OCI-LY3 (cell line): ENCODE data around the gene TOMM40L.

Experiments used
- H2AFZ ChIP-seq: fragments of 200-600, 300-600 bp; shearing (Covaris generic); 2 replicates; pipeline ENCODE4 v1.6.0; 2014; ENCODE audit warnings: antibody characterized with exemption, low read depth, low read length
- H3K27ac ChIP-seq: fragments of 200-600, 300-600 bp; sonication (generic); 2 replicates; pipeline ENCODE4 v1.5.1; 2014; ENCODE audit warnings: mild to moderate bottlenecking, low read length, moderate library complexity, mixed read lengths
- H3K27me3 ChIP-seq: fragments of 200-600, 300-600 bp; sonication (generic); 2 replicates; pipeline ENCODE4 v1.6.1; 2014; ENCODE audit warnings: low read depth, low read length, mixed read lengths
- H3K36me3 ChIP-seq: fragments of 200-600, 300-600 bp; sonication (generic); replicated peaks from 2 replicates; pipeline ENCODE3; 2014; ENCODE audit warnings: low read depth, low read length, mixed read lengths
- H3K4me1 ChIP-seq: fragments of 300-600, 200-600 bp; sonication (generic); 2 replicates; pipeline ENCODE4 v1.6.1; 2014; ENCODE audit warnings: low read length, mixed read lengths
- H3K4me2 ChIP-seq: fragments of 200-600, 300-600 bp; sonication (generic); 2 replicates; pipeline ENCODE4 v1.6.1; 2014; ENCODE audit warnings: low read length, mixed read lengths
- H3K4me3 ChIP-seq: fragments of 300-600, 200-600 bp; sonication (generic); 2 replicates; pipeline ENCODE4 v1.5.1; 2014; ENCODE audit warnings: antibody characterized with exemption, mild to moderate bottlenecking, low read length, moderate library complexity
- H3K79me2 ChIP-seq: fragments of 300-600, 200-600 bp; shearing (Covaris generic); 2 replicates; pipeline ENCODE4 v1.6.1; 2014; ENCODE audit warnings: mild to moderate bottlenecking, low read length, mixed read lengths
- H3K9ac ChIP-seq: fragments of 300-600, 200-600 bp; shearing (Covaris generic); 2 replicates; pipeline ENCODE4 v1.6.0; 2014; ENCODE audit warnings: mild to moderate bottlenecking, low read length, moderate library complexity
- H3K9me3 ChIP-seq: fragments of 200-600, 300-600 bp; shearing (Covaris generic); 2 replicates; pipeline ENCODE4 v1.6.1; 2014; ENCODE audit warnings: low read length, mixed read lengths; ENCODE audit not compliant: insufficient read depth
- H4K20me1 ChIP-seq: fragments of 200-600, 300-600 bp; sonication (generic); 2 replicates; pipeline ENCODE4 v1.6.1; 2016; ENCODE audit warnings: low read length, mixed read lengths; ENCODE audit not compliant: insufficient read depth
- CTCF ChIP-seq: fragments of 200-600, 300-600 bp; sonication (generic); IDR thresholded peaks from 2 replicates; pipeline ENCODE4 v1.5.1; 2014; ENCODE audit warnings: antibody characterized with exemption, low read length, low read depth
- EZH2phosphoT487 ChIP-seq: fragments of 200-600 bp; shearing (Covaris generic); IDR thresholded peaks from 2 replicates; pipeline ENCODE4 v1.6.1; 2018; ENCODE audit warnings: antibody characterized with exemption, mixed run types, low read depth

The TOMM40L gene

GRCh38 chr1:161266202-161266601 is 40.3 kb downstream of the TOMM40L start:
- H3K4me3 ChIP-seq: no peak overlapping the region
- H3K79me2 ChIP-seq: no peaks in the 10 kb centered on the region
- H3K4me1 ChIP-seq: peaks cover 25% of the 10 kb centered on the region
- H3K36me3 ChIP-seq: no peaks in the 10 kb centered on the region
- H2AFZ ChIP-seq: no peak overlapping the region
- no peaks in the 10 kb centered on the region for H3K9me3 ChIP-seq
- TF ChIP-seq EZH2phosphoT487: no peak
- TF ChIP-seq CTCF: no peak
- no peak overlapping the region for H3K4me2 ChIP-seq
- no peak overlapping the region for H3K27ac ChIP-seq
- H3K27me3 ChIP-seq: peaks cover 35% of the 10 kb centered on the region
- H3K9ac ChIP-seq: no peak overlapping the region
- H4K20me1 ChIP-seq: no peaks in the 10 kb centered on the region

- H3K9ac ChIP-seq: no peak overlapping the region
- TF ChIP-seq CTCF: no peak
- TF ChIP-seq EZH2phosphoT487: no peak
Observed at GRCh38 chr1:161266836-161267235, 41.0 kb downstream of the TOMM40L start.

GRCh38 chr1:161267321-161267720 is 41.5 kb downstream of the TOMM40L start:
- Histone ChIP-seq H3K36me3 (no peaks in the 10 kb centered on the region), H3K4me1 (peaks cover 16% of the 10 kb centered on the region), H3K9me3 (no peaks in the 10 kb centered on the region), H4K20me1 (no peaks in the 10 kb centered on the region), H3K27ac (no peak overlapping the region), H3K9ac (no peak overlapping the region), H3K4me2 (no peak overlapping the region), H3K4me3 (no peak overlapping the region), H3K27me3 (peaks cover 28% of the 10 kb centered on the region), H2AFZ (no peak overlapping the region), H3K79me2 (no peaks in the 10 kb centered on the region)
- TF ChIP-seq CTCF: no peak
- no peak for TF ChIP-seq EZH2phosphoT487

More at GRCh38 chr1:161266836-161267235, 41.0 kb downstream of the TOMM40L start:
- no peaks in the 10 kb centered on the region for H4K20me1 ChIP-seq
- no peaks in the 10 kb centered on the region for H3K79me2 ChIP-seq
- H3K27ac ChIP-seq: no peak overlapping the region
- no peak overlapping the region for H3K4me3 ChIP-seq
- no peak overlapping the region for H2AFZ ChIP-seq
- no peaks in the 10 kb centered on the region for H3K9me3 ChIP-seq
- no peak overlapping the region for H3K4me2 ChIP-seq
- H3K27me3 ChIP-seq: peaks cover 29% of the 10 kb centered on the region
- H3K36me3 ChIP-seq: no peaks in the 10 kb centered on the region
- peaks cover 18% of the 10 kb centered on the region for H3K4me1 ChIP-seq

- H3K4me3 ChIP-seq: no peak overlapping the region
- no peaks in the 10 kb centered on the region for H3K79me2 ChIP-seq
- no peaks in the 10 kb centered on the region for H3K9me3 ChIP-seq
- no peaks in the 10 kb centered on the region for H4K20me1 ChIP-seq
- no peaks in the 10 kb centered on the region for H3K36me3 ChIP-seq
- H3K4me1 ChIP-seq: peaks cover 3% of the 10 kb centered on the region
- no peak overlapping the region for H2AFZ ChIP-seq
- TF ChIP-seq EZH2phosphoT487 (no peak), CTCF (no peak)
- no peak overlapping the region for H3K9ac ChIP-seq
- no peak overlapping the region for H3K4me2 ChIP-seq
- H3K27ac ChIP-seq: no peak overlapping the region
- peaks cover 40% of the 10 kb centered on the region for H3K27me3 ChIP-seq
Observed at GRCh38 chr1:161273402-161273801, 47.5 kb downstream of the TOMM40L start.
